Stimulated activated CD4-positive, alpha-beta T cell treated with anti-CD3 and anti-CD28 coated beads, TNF-alpha, amount 100 ng/mL, for 4 hours (primary cell): ENCODE measurements around the gene ARID1B.
"Not testable (repeated sequence)": the region's sequence is repeated elsewhere in the genome, so short reads cannot be mapped to it uniquely, and the experiment has no call there.

Experiments
- DNase-seq, 3 experiments: peaks; one replicate each; pipeline ENCODE4 v3.0.0-alpha.2; 2020; ENCODE audit warnings: low read depth in 3 of 3

Gene ARID1B

DNA sequence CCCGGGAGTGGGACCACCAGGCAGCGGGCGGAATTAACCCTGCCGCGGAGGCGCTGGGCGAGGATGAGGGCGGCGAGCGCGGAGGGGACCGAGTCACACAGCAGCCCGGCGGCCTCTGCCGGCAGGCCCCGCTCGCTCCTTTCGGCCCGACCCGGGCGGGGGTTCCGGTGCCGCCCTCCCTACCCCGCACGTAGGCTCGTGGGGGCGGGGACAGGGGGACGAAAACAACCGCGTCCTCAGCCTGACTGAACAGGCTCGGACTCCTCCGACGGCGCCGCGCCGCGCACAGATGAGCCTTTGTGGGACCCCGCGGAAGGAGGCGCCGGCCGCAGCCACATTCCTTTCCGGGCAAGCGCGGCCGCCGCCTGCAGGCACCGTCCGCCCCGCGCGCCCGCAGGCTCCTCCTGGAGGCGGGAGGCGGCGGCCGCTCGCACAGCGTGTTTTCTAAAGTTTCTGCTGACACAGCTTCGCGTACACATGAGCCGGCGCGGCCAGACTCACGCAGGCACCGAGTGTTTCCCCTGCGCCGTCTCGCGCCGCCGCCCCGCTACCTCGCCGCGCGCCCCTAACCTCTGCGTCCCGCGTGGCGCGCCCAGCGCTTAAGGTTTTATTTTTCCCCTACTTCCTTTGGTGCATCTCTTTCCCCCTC, 244.3 kb downstream of the ARID1B start:
- peak; percentile 78 for DNase-seq

DNA sequence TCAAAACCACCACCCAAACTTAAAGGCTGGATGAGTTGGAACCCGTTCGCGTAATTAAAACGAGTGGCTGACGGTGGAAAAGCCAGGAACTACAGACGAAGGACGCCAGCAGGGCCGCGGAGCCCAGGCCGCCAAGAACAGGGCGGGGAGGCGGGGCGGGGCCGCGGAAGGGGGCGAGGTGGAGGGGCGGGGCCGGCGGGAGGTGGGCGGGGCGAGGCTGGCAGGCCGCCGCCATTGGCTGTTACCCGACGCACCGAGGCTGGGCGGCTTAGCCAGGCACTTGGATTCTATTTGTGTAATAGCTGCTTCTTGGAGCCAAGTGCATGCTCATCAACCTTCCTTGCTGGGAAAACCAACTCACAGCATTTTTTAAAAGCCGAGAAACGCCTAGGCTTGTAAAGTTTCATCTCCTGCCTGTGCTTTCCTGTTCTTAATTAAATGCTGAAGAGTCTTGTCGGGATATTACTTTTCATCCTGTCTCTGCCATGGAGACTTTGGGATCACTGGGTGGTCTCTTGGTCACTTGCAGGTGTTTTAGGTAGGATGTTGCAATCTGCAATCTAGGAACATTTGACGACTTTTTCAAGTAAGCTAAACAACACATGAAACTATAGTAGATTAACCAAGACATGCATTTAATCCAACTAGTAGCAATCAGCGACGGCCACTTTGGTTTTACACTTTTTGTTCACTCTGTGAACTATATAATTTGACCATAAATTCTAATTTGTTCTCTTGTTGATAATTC, 245.0 kb downstream of the ARID1B start:
- peak; percentile 69 to 74 (median 74) for DNase-seq

DNA sequence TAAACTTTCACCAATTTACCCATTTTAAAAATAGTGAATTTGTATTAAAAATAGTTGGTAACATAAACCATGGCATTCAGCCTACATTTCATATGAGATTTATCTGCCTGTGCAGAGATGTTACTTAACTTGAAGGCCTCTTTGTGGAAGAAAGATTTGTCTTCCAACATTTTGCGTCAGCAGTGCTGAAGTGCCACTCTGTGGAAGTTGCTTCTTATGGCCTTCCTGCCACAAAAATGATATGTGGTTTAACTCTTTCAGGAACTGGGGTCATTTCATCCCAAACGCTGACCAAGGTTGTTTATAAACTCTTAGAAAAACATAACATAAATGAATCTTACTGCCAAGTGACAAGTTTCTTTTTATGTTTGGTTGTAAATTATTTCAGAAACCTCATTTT, 246.8 kb downstream of the ARID1B start:
- DNase-seq, result no peak

DNA sequence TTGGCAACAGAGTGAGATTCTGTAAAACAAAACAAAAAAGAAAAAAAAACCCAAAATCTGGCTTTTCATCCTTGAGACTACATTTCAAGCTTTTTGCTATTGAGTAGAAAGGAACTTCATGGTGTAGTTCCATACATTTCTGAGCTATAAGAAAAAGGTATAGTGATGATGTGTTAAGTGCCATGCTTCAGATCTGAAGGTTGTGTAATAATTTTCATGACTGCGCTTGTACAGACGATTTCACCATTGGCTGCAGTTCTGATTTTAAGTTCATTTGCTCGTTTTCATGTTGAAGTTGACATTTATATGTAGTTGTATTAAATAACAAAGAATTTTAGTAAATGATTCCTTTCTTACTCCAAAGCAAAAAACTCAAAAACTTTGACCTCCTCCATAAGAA, 247.6 kb downstream of the ARID1B start:
- no peak for DNase-seq

DNA sequence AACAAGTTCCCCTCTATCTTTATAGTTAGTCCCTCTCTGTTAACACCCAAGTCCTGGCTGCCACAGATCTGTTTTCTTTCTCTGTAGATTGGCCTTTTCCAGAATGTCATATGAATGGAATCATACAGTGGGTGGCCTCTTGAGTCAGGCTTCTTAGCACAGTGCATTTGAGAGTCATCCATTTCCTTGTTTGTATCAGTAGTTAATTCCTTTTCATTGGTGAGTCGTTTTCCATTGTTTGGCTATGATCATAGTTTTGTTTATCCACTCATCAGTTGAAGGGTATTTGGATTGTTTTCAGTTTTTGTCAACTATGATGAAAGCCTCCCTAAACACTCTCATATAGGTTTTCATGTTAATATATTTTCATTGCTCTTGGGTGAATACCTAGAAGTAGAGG, 248.3 kb downstream of the ARID1B start:
- no peak for DNase-seq

DNA sequence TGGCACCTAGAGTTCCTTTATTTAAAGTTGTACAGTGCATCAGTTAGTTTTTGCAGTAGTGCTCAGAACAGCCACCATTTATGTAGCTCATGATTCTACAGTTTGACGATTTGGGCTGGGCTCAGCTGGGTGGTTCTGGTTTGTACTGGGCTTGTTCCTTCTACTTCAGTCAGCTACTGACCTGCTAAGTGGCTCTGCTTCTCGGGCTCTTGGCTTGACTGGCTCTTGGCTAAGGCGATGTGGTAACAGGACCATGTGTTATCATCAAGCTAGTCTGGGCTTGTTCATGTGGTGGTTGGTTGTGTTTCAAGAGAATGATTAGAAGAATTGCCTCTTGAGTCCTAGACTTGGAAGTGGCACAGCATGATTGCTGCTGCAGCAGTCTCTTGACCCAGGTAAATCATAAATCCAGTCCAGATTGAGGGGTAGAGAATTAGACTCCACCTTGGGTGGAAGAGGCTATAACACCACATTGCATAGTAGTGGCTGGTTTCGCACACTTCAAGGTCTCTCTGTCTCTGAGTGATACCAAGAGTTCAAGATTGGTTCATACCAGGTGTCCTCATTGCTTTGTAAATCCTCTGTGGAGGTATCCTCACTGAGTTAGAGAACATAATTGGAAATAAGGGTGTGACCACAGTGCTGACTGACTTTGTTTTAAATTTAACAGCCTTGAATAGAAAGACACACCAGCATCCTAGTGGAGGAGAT, 253.0 kb downstream of the ARID1B start:
- DNase-seq, result no peak

DNA sequence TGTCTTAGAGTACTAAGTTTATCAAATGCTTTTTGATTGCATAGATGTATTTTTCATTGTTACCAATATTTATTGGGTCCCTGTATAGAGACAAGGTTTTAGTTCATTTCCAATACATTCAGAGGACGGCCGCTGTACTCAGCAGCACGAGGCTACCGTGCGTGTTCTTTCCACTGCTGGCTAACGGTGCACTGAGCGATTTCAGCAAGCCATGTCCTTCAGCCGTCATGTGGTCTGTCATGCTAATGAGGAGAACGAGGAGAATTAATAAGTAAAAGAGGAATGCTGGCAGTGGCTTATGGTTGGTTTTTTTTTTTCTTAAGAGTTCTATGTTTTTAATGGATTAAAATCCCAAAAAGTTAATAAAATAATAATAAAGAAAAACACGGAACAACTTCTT, 253.6 kb downstream of the ARID1B start:
- no peak for DNase-seq

DNA sequence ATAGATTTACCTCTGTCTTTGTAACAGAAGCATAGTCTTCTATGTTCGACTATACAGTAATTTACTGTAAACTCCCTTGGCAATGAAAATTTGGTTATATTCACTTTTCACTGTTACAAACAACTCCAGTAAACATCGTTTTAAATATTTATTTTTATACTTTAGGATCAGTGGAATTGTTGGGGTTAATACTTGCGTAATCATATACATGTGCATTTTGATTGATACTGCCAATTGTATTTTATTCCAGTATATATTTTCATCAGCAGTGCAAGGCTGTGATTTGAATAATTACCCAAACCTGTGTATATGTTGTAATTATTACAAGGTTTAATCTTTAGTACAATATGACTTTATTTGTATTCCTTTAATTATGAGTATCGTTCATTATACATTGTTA, 255.7 kb downstream of the ARID1B start:
- DNase-seq, result no peak

DNA sequence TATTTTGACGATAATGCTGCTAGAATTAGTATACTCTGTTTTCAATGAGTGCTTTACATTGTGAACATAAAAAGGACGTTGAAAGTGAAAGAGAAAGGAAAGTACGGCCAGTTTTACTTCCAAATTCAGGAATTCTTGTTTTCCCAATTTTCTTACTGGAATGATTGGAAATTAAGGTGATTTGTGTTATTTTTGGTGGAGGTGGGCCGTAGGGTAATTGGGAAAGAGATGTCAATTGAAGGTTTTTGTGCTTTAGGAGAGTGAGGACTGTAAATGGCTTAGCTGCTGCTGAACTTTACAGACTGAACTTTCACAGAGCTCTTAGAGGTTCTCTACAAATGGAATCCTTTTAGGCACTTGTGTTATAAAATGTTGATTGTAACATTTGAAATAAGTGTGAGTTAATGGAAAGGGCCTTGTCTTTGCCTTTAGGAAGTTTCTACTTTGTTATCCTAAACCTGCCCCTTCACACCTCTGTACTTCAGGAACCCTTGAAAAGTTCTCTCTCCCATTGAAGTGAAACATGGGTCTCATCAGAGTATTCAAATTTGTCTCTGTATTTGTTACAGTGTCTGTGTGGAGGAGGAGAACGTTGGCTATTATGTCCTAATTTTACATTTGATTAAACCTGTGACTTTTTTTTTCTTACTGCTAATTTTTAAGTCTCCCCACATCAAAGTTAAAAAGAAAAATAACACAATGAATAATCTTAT, 256.4 kb downstream of the ARID1B start:
- DNase-seq, result no peak

DNA sequence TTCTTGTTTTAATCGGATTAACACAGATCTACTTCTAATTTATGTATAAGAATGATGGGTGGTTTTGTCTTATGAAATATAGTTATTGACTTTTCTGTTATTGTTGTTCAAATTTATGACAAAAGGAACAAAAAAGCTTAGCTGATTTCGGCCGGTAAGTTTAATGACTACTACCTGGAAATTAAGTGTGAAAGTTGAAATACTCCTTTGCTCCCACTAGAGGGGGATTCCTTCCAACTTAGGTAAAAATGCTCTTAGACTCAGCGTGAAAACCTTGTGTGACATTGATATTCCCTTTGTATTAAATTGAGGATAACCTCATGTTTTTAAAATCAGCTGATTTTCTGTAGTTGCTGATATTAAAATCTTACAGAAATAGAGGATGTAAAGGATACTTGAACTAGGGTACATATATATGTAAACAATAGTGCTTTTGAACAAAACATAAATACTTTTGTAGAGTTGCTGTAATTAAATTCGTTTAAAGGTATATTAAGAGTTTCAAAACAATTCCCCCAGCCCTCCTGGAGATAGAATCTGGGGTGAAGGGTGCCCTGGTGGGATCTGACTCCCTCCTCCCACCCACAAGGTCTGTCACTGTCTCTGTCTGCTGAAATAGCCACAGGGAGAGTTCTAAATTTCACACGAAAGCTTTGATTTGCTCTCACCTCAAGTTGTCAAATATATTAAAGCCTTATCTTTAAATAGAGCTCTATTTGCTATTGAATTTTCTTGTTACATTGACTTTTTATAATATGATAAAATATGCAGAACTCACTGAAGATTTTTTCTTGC, 257.5 kb downstream of the ARID1B start:
- DNase-seq, result no peak

DNA sequence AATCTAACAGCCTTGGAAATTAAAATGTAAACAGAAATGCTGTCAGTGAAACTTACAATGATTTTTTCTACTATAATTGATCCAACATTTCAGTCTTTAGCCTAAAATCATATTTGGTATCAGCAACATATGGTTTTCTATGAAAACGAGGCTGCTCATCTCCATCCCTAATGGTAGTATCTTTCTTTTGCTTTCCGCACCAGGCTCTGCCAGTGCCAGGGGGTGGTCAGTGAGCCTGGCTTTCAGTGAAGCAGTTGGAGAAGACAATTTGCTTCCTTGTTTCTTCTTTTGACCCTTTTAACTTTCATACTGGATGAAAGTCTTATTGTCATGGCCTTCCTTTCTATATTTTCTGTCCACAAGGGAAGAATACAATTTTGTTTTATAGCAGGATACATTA, 258.4 kb downstream of the ARID1B start:
- DNase-seq, result no peak

DNA sequence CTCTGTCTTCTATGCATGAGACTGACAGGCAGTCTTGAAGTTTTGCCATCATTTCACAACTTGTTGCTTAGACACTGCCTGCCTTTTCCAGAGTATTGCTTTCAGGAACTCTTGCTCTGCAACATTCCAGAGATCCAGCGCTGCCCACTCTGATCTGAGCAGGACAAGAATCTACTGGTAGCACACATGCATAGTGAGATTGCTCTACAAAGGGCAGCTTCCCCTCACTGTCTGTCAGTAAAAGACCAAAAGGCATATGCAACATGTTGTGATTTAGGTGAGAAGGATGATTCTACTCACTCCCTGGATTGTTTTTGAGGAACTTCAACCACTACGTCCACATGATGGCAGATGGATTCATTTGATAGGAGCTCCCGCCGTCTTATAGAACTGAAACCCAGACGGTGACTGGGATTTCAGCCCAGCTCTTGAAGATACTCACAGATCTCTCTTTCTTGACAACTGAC, 259.1 kb downstream of the ARID1B start:
- DNase-seq, result no peak

DNA sequence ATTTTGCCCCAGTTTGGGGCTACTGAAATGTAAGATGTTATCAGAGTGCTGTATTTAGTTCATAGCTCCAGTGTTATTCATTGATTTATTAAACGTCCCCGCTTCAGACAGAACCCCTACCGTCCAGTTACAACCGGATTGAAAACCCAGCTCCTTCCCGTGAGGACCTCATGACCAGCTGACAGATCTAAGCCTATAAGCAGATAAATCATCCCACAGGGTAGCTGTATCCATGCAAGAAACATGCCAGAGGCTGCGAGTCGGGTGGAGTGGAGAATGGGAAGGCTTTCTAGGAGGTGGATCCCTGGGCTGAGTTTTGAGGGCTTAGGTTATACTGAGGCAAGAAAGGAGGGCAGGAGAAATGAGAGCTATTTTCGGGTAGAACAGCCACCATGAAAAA, 260.0 kb downstream of the ARID1B start:
- no peak for DNase-seq

DNA sequence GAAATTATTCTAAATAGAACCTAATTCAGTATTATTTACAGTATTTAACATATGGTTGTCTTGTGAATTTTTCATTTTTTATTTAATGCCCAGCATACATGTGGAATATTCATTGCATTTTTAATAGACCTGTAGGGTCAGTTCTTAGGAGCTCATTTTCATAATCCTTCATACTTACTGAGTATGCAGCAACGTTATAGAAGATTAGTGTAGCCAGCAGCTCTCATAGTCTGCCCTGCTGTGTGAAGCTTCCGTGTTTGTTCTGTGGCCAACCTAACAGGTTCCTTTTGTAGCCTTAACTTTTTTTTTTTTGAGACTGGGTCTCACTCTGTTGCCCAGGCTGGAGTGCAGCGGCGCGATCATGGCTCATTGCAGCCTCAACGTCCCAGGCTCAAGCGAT, 261.4 kb downstream of the ARID1B start:
- DNase-seq, result no peak

DNA sequence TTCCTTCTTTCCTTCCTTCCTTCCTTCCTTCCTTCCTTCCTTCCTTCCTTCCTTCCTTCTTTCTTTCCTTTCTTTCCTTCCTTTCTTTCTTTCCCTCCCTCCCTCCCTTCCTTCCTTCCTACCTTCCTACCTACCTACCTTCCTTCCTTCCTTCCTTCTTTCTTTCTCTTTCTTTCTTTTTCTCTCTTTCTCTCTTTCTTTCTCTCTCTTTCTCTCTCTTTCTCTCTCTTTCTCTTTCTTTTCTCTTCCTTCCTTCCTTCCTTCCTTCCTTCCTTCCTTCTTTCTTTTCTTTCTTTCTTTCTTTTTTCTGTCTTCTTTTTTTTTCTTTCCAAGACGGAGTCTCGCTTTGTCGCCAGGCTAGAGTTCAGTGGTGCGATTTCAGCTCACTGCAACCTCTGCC, 262.5 kb downstream of the ARID1B start:
- DNase-seq, result not testable (repeated sequence)

DNA sequence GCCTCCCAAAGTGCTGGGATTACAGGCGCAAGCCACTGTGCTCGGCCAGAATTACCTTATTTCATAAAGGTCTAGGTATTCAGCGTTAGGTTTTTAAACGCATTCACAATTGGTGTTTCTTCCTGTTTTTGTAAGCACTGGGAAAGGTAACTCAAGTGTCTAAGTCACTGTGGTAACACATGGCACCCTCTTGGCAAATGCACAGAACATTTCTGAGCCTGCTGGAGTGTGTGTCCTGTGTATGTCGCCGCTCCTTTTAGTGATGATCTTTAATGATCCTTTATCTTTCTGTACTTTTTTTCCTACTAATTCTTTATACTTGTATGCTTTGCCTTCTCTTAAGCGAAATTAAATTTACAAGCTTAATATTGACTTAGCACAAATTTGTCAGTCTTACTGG, 263.0 kb downstream of the ARID1B start:
- DNase-seq, result no peak

DNA sequence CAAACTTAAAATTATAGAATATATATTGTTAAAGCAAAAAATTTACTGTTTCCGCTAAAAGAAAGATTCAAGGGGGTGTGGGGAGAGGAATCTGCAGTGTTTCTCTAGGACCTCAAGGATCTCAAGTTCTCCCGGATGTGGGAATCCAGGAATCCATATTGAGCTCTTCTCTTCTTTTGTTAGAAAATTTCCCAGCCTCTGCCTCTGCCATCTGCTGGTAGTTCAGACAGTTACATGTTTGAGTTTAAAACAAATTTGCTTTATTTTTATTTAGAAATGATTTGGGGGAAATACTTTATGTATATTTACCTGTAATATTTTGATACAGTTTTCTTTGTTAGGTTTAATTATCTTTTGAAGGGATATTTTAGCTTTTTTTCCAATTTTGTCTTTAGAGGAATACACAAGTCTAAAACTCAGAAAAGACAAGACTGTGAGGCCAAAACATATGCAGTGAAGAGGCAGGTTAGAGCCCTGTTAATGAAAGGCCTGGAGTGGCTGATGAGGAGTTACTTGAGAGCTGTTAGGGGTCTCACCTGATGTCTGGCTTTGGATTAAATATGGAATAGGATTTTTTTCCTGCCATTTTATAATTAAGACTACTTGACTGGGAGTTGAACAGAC, 268.8 kb downstream of the ARID1B start:
- DNase-seq, result no peak

DNA sequence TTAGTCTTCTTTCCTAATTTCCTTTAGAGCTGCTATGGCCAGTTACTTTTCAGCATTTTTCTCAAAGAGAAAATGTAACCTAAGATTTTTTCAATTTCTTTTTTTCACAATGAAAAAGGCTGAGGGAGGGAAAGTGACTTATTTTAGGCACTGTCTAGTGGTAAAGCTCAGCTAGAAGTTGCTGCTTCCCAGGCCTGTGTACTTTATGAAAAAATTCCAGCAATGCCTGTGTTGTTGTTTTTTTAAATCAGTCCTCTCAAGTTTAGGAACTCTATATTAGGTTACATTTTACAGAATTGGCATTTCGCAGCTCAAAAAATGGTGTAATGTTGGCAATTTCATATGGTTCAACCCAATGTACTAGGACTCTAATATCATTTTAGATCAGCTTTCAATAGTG, 269.6 kb downstream of the ARID1B start:
- DNase-seq, result no peak

DNA sequence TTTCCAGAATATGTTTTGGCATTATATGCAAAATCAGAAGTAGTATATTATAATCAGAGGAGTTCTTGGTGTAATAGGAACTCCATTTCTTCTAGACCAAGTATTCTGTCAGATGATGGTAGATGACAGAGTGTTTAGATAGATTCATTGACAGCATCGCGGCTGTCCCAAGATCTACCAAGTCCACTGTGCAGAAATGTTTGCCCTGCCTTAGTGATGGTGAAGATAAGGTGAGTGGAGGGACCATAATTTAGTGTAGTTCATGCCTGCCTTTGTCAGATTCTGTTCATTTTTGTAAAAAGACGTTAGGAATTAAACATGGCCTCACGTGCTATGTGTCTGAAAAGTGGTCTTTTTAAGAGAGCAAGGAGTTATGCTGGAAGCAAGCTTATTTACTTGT, 270.1 kb downstream of the ARID1B start:
- no peak for DNase-seq

DNA sequence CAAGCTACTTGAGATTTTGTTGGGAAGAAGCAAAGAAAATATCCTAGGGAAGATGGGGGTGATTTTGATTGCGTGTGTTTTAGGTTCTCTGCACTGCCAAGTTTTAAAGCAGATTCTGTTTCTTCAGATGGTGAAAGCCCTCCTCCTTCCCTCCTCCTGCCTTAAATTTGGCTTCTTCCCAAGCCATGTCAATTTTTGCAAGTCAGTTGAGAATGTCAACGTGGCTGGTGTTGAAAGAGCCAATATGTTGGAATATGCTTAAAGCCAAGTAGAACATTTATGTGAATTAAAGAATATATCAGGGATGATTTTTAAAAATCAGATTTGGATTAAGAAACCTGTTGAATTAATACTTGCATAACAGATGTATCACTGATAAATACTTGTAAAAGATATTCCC, 270.8 kb downstream of the ARID1B start:
- DNase-seq, result no peak

DNA sequence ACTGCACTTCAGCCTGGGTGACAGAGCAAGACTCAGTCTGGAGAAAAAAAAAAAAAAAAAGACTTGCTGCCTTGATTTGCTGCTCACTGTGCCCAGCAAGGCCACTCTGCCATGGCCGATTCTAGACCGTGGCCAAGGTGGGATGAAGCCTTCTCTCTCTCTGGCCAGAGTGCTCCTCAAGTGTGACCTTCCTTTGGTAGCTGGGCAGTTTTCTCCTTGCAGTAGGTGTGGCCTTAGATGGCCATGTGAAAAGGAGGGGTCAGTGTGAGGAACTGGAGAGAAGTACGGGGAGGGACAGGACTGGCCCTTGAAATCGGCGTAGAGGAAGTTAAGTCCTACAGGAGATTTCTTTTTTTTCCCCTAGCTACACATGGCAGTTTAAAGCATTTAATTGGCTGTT, 272.0 kb downstream of the ARID1B start:
- DNase-seq, result no peak
